CD4-positive, alpha-beta T cell treated with Interleukin-6 for 4 hours (primary cell): ENCODE measurements around the gene HELQ.
"Not testable (repeated sequence)": the region's sequence is repeated elsewhere in the genome, so short reads cannot be mapped to it uniquely, and the experiment has no call there.

Experiments used
- DNase-seq: peaks from one replicate; pipeline ENCODE4 v3.0.0-alpha.2; 2020; ENCODE audit warnings: mixed read lengths

Gene HELQ, protein sequence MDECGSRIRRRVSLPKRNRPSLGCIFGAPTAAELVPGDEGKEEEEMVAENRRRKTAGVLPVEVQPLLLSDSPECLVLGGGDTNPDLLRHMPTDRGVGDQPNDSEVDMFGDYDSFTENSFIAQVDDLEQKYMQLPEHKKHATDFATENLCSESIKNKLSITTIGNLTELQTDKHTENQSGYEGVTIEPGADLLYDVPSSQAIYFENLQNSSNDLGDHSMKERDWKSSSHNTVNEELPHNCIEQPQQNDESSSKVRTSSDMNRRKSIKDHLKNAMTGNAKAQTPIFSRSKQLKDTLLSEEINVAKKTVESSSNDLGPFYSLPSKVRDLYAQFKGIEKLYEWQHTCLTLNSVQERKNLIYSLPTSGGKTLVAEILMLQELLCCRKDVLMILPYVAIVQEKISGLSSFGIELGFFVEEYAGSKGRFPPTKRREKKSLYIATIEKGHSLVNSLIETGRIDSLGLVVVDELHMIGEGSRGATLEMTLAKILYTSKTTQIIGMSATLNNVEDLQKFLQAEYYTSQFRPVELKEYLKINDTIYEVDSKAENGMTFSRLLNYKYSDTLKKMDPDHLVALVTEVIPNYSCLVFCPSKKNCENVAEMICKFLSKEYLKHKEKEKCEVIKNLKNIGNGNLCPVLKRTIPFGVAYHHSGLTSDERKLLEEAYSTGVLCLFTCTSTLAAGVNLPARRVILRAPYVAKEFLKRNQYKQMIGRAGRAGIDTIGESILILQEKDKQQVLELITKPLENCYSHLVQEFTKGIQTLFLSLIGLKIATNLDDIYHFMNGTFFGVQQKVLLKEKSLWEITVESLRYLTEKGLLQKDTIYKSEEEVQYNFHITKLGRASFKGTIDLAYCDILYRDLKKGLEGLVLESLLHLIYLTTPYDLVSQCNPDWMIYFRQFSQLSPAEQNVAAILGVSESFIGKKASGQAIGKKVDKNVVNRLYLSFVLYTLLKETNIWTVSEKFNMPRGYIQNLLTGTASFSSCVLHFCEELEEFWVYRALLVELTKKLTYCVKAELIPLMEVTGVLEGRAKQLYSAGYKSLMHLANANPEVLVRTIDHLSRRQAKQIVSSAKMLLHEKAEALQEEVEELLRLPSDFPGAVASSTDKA

GRCh38 chr4:83455281-83456183, at the start of gene HELQ, which contains the start of gene MRPS18C:
Gene HELQ, minus strand, starts transcription at chr4:83455823. Its CDS starts 130 bp downstream, at chr4:83455693.
Gene MRPS18C, plus strand, starts transcription at chr4:83456058. Its CDS starts 20 bp downstream, at chr4:83456078.
- DNase-seq, result peak; percentile 95

GRCh38 chr4:83504996-83505395, 49.4 kb upstream of the HELQ start:
- DNase-seq, result peak; percentile 15

DNA sequence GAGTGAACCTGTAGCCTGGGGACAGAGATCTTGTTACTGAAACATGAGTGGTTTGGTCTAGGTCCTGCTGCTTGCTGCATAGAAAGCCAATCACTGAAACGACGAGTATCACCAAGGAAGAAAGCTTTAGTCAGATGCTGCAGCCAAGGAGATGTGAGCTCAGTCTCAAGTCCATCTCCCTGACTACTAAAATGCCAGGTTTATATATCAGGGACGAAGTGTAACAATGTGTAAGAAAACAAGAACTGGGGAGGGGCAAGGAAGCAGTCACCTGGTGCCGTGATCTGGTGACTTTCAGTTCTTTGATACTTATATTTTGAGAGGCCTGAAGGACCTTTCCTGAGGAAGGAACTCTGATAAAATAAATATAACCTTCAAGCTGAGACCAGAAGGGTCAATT, 48.9 kb upstream of the HELQ start:
- peak; percentile 5 for DNase-seq

DNA sequence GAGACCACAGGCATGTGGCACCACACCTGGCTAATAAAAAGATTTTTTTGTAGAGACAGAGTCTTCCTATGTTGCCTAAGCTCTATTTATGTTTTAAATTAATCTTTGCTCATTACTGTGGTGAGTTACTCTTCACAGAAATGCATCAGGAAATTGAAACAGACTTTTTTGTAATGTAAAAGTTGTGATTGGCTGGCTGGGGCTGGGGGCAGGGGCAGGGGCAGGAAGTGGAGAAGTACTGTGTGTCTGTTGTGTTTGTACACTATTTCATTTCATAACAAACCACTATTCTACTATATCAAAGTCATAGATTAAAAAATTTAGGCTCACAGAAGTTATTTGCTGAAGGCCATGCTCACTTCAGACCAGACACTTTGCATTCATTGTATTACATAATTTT, 48.4 kb upstream of the HELQ start:
- DNase-seq, result peak; percentile 55

- DNase-seq, result not testable (repeated sequence)
Observed at GRCh38 chr4:83501671-83502070, 46.0 kb upstream of the HELQ start.

DNA sequence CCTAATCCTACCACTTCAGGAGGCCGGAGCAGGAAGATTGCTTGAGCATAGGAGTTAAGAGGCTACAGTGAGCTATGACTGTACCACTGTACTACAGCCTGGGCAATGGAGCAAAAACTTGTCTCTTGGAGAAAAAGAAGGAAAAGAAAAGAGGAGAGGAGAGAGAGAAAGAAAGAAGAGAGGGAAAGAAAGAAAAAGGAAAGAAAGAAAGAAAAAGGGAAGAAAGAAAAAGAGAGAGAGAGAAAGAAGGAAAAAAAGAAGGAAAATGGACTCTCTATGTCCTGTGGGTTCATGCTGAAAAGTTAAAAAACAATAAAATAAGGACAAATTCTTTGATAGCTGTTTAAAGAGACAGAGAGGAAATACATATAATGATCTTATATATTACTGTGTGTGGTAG, 42.6 kb upstream of the HELQ start:
- DNase-seq, result no peak

GRCh38 chr4:83496085-83496917, 40.7 kb upstream of the HELQ start:
- DNase-seq, result not testable (repeated sequence)

- peak; percentile 40 for DNase-seq
Observed at GRCh38 chr4:83490876-83491450, 35.3 kb upstream of the HELQ start.

DNA sequence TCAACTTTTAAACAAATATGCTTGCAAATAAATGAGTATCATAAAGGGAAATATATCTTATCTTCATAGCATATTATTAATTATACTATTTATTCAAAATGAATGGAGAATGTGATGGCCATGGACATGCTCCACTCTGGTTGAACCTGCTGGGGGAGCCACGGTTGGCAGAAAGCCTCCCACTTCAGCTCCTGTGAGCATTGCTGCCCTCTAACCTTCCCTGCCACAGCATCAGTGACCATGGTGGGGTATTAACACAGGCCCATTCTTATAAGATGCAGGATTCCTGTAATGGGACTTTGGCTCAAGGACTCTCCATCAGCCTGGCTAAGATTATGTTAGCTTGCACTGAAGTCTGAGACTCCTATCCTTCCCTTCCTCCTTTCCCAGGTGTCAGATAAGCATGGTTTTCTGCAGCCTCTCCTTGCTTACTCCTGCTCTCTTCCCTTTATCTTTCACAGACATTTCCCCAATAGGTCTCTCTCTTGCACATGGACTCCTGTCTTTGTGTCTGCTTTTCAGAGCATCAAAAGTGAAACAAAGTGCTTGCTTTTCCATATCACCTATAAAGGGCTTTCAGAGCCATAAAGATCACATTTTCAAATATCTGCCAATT, 34.2 kb upstream of the HELQ start:
- no peak for DNase-seq

DNA sequence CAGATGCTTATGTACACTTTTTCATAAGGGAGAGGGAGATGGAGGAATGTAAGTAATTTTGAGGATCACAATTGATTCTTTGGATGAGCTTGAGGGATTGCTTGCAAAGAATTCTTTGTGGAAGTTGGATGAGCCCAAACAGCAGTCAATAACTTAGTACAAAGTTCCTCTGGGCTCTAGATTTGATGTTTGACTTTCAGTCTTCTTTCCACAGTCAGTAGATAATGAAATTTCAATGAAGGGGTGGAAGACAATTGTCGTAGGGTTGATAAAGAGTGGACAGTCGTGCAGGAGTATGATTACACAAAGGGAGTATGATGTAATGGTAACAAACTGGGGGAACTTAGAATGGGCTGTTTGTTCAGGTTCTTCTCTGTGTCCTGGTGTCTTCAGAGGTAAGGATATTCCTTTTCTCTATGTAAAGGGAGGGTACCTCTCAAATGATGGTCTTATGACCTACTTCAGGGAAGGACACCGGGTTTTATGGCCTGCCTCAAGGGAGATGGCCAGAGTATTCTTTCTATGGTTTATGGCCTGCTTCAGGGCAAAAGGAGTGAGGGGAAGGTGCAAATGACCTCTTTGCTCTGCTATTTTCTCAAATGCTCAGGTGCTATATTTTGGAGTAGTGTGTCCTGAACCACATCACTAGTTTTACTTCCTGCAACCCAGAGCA, 31.0 kb upstream of the HELQ start:
- no peak for DNase-seq

DNA sequence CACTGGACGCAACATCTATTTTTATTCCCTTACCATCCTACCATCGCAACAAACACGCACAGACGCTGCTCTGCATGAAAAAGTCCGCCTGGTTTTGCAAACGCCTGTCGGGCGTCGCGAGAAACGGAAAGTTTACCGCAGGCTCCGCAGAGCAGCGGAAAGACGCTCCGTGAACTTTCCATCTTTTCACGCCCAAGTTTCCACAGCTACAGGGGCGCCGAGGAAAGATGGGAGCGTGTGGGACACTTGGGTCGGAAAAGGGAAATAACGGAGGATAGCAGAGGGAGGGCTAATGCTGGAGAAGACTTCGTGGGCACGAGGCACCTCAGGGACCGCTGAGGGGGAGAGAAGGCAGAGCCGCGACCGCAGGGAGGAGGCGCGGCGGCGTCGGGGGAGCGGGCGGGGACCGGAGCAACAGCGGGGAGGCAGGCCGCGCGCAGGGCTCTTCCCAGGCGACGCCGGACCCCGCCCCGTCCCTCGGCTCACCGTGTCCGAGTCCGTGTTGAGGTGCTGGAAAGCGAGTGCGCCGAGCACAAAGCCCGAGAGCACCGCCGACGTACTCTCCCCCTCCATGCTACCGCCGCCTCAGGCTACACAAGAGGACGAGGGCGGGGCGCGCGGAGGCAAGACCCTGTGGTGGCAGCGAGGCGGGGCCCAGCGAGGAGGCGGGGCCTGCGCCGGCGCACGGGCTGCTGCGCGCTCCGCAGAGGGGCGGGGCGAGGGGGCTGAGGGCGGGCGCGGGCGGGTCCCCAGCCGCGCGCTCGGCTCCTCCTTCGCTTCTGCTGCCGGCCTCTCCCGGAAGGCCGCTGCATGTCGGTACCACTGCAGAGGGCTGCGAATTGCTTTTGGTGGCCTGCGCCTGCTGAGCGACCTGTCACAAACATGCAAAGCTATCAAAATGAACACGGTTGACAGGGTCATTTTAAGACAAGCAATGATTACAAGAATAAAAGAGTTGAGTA, 29.2 kb upstream of the HELQ start, which contains the start of gene ABRAXAS1:
Gene ABRAXAS1, minus strand, starts transcription at position 601 of the 962 bp plus-strand sequence. Its CDS starts 28 bp downstream, at position 573.
- peak; percentile 96 for DNase-seq

GRCh38 chr4:83473966-83474365, 18.3 kb upstream of the HELQ start:
- no peak for DNase-seq

GRCh38 chr4:83473423-83473822, 17.8 kb upstream of the HELQ start:
- DNase-seq, result no peak

GRCh38 chr4:83456184-83456501, 520 bp upstream of the HELQ start:
- DNase-seq, result no peak

GRCh38 chr4:83454686-83455085, 937 bp downstream of the HELQ start:
- DNase-seq, result no peak

DNA sequence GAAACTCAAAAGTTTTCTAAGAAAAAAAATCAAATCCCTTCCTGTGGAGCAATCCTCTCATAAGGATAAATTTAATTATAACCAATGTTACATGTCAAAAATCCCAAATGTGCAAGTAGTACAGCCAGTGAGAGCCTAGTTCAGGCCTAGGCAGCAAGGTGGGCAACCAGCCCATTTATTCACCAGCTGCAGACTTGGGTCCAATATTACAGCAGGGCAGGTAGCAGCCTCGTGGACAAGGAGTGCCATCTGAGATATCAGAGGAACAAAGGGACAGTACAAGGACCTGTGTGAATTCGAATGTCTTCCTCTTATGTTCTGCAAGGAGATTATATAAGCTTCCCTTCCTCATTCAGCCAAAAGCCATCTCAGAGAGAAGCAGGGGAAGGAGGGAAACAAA, 6.6 kb downstream of the HELQ start:
- DNase-seq, result no peak

DNA sequence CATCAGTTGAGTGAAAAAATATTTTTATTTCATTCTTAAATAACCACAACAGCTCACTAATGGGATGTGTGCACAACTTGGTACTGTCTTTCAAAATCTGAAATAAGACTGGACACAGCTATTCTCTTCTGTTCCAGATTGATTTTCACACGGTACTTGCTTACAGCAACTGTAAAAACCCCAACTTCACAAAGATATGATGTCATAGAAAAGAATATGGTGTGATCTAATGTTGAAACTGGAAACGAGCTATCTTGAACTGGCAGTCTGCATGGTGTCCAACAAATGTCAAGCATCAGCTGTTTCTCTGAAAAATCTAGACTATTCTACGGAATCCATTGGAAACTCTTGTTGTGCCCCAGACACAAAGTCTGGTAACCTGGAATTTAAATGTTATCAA, 14.7 kb downstream of the HELQ start:
- no peak for DNase-seq

GRCh38 chr4:83440148-83440814, 15.3 kb downstream of the HELQ start:
- DNase-seq, result no peak
